HG03521 (cell line): ENCODE measurements around the gene PARD6B.
"Not testable (repeated sequence)": the region's sequence is repeated elsewhere in the genome, so short reads cannot be mapped to it uniquely, and the experiment has no call there.

ENCODE experiments used
- ATAC-seq: cut with Tn5 transposase; IDR thresholded peaks from one replicate; pipeline ENCODE4 v1.9.1; 2021; ENCODE audit warnings: mild to moderate bottlenecking, moderate library complexity; ENCODE audit not compliant: unreplicated experiment

Gene PARD6B

GRCh38 chr20:50701041-50701963, 30.1 kb upstream of the PARD6B start:
- ATAC-seq = no peak

DNA sequence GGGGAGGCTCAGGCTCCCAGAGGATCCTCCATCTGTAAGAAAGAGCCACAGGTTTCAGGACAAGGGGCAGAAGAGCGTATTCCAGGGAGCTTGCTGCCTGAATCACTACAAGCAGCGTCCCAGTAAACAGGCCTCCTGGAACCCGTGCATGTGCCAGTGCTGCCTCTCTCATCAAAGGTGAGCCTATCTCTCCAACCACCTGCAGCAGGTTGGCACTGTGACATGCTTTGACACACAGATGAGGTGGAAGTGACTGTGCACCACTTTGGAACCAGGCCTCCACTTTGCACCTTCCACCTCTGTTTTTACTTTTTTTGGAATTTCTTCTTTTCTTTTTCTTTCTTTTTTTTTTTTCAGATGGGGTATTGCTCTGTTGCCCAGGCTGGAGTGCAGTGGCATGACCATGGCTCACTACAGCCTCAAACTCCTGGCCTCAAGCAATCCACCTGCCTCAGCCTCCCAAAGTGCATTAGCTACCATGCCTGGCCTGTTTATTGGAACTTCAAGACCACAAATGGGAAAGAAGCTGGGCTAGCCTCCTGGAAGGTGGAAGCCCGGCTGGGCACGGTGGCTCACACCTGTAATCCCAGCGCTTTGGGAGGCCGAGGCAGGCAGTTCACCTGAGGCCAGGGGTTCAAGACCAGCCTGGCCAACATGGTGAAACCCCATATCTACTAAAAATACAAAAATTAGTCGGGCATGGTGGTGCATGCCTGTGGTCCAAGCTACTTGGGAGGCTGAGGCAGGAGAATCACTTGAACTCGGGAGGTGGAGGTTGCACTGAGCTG, 27.5 kb upstream of the PARD6B start:
- ATAC-seq = not testable (repeated sequence)

- ATAC-seq = no peak
Observed at GRCh38 chr20:50704514-50704913, 26.9 kb upstream of the PARD6B start.

- ATAC-seq = no peak
Observed at GRCh38 chr20:50704971-50705370, 26.4 kb upstream of the PARD6B start.

DNA sequence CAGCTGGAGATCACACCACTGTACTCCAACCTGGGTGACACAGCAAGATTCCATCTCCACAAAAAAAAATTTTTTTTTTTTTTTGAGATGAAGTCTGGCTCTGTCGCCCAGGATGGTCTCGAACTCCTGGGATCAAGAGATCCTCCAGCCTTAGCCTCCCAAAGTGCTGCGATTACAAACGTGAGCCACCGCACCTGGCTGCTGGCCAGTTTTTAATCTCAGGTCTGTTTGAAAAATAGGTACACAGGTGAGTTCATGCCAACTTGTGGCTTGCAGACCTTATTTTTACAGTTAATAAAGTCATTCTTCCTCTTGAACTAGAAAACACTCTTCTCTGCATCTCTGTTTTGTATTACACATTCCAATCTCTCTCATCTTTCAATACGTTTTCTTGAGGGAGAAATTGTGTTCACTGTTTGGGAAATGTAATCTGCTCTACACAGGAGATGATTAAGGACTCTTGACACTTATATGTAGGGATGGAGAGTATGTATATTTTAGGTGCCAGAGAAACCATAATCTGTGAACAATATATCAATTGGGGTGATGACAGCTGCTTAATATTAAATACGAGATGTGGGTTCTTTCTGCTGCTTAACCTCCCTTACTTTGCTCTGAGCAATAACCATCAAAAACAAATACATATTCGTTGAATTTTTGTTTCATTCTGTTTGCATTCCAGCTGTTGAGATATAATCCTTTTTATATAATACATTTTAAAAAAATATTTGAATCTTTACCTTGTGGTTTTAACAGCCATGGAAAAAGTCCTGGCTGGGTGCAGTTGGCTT, 22.3 kb upstream of the PARD6B start:
- no peak for ATAC-seq

- ATAC-seq = no peak
Observed at GRCh38 chr20:50709636-50709973, 21.8 kb upstream of the PARD6B start.

DNA sequence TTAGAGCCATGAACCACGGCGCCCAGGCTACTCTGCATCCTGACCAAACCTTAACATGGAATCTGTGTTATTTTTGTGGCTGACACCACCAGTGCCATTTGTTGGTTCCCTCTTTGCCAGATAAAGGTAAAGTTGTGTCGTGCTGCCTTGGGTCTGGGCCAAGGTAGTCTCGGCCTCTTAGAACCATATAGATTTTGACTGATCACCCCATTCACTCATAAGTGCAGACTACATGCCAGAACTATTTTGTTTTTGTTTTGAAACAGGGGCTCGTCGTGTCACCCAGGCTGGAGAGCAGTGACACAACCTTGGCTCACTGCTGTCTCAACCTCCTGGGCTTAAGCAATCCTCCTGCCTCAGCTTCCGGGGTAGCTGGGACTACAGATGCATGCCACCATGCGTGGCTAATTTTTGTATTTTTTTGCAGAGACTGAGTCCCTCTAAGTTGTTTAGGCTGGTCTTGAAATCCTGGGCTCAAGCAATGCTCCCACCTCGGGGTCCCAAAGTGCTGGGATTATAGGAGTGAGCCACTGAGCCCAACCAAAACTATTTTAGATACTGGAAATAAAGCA, 20.8 kb upstream of the PARD6B start:
- ATAC-seq = no peak

DNA sequence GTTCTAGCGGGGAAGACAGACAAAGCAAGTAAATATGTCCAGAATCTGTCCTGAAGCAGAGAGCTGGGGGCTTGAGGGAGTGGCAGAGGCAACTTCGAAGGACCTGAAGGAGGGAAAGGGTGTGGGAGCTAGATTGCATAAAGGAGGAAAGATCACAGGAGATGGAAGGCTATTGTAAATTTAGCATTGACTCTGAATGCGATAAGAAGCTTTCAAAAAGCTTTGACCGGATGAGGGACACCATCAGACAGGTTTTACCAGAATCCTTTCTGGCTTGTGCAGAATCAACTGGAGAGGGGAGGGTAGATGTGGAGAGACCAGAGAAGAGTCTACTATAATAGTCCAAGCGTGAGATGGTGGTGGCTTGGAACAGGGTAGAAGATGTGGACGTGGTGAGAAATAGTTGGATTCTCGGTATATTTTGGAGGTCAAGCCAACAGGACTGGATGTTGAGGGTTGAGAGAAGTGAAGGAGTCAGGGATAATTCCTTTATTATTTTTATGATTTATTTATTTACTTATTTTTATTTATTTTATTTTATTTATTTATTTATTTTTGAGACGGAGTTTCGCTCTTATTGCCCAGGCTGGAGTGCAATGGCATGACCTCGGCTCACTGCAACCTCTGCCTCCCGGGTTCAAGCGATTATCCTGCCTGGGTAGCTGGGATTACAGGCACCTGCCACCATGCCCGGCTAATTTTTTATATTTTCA, 20.1 kb upstream of the PARD6B start:
- no peak for ATAC-seq

DNA sequence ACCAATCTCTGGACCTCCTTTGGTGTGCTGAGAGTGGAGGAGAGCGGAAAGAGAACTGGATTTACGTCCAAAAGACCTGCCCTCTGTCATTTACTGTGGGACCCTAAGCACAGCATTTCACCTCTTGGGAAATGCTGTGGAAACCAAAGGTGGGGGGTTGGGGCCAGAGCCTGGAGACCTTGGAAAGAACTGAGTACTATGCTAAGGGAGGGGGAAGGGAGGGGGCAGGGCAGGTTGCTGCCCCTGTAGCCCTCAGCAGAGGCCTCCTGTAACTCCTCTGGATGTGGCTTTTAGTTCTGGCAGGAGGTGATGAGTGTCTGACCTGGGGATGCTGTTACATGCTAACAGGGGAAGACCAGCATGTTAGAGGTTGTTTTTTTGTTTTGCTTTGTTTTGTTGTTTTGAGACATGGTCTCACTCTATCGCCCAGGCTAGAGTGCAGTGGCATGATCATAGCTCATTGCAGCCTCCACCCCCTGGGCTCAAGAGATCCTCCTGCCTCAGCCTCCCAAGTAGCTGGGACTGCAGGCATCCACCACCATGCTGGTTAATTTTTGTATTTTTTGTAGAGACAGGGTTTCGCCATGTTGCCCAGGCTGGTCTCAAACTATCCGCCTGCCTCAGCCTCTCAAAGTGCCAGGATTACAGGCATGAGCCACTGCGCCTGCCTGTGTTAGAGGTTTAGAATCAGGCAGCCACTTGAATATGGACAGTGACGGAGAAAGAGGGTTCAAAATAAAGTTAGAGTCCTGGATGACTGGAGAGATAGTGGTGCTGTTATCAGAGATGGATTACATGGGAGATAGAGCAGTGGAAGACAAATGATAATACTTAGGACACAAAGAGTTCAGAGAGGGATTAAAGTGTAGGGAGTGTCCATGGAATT, 18.4 kb upstream of the PARD6B start:
- no peak for ATAC-seq

DNA sequence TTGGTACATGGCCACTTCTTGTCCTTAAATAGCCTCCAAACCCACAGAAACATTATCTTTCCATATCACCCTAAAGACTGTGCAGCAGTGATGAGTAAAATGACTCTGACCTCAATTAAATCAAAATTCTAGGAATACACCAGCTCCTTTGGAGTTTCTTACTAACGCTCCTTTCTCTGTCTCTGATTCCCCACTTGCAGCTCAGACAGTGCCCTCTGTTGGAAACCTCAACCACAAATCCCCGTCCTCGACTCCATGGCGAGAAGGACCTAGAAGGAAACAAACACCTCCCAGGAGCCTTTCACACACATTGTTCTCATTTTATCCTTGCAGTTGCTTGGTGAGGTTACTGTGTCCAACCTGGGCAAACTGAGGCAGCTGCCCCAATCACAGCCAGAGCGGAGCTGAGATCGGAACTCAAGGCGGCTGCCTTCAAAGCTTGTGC, 17.7 kb upstream of the PARD6B start:
- ATAC-seq = no peak

DNA sequence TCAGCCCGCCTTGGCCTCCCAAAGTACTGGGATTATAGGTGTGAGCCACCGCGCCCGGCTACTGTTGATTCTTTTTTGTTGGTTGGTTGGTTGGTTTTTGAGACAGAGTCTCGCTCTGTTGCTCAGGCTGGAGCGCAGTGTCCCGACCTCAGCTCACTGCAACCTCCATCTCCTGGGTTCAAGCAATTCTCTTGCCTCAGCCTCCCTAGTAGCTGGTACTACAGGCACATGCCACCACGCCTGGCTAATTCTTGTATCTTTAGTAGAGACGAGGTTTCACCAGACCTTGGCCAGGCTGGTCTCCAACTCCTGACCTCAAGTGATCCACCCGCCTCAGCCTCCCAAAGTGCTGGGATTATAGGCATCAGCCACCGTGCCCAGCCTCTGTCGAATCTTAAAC, 17.0 kb upstream of the PARD6B start:
- ATAC-seq = not testable (repeated sequence)

DNA sequence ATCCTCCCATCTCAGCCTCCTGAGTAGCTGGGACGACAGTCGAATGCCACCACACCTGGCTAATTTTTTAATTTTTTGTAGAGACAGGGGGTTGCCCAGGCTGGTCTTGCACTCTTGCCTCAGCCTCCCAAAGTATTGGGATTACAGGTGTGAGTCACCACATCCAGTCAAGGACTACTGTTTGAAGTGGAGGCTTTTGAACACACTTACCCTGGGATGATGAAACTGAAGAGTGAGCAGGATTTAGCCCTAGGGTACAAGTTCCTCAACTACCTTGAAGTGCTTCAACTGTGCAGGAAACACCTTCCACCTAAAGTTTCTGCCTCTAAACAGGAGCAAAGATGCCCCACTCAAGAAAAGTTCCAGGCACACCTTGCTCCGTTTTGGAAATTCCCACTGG, 15.7 kb upstream of the PARD6B start:
- no peak for ATAC-seq

GRCh38 chr20:50716518-50716917, 14.9 kb upstream of the PARD6B start:
- ATAC-seq = no peak

- ATAC-seq = no peak
Observed at GRCh38 chr20:50717312-50717711, 14.1 kb upstream of the PARD6B start.

GRCh38 chr20:50717974-50718761, 13.2 kb upstream of the PARD6B start:
- no peak for ATAC-seq

DNA sequence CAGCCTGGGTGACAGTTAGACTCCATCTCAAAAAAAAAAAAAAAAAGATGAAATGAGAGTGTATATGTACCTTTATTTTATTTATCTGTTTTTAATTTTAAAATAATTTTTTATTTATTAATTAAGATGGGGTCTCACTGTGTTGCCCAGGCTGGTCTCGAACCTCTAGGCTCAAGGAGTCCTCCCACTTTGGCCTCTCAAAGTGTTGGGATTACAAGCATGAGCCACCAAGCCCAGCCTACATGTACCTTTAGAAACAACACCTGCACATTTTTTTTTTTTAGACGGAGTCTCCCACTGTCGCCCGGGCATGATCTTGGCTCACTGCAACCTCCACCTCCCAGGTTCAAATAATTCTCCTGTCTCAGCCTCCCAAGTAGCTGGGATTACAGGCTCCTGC, 12.1 kb upstream of the PARD6B start:
- no peak for ATAC-seq

- no peak for ATAC-seq
Observed at GRCh38 chr20:50720026-50720425, 11.4 kb upstream of the PARD6B start.

DNA sequence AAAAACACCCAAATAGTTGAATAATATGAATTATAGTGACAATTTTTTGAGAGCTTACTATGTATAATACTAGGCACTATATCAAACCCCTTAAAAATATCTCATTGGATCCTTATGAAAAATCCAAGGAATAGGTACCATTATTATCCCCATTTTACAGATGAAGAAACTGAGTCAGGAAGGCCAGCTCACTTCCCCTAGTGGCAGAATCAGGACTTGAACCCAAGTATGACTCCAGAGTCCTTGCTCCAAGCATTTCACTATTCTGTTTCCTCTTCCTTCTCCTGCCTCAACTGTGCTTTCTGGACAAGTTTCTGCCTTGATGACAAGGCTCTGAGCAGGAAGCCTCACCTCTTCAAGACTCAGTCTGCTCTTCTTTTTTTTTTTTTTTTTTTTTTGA, 10.8 kb upstream of the PARD6B start:
- no peak for ATAC-seq

DNA sequence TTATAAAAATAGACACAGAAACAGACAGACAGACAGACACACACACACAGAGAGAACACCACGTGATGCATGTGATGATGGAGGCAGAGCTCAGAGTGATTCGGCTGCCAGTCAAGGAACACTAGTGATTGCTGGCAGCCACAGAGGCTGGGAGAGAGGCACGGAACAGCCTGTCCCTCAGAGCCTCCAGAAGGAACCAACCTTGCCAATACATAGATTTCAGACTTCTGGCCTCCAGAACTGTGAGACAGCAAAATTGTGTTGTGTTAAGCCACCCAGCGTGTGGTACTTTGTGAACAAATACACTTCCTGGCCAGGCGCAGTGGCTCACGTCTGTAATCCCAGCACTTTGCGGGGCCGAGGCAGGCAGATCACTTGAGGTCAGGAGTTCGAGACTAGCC, 9.5 kb upstream of the PARD6B start:
- no peak for ATAC-seq
